HG02763 (cell line): ENCODE data around the gene UBE2H.
"Not testable (repeated sequence)": the region's sequence is repeated elsewhere in the genome, so short reads cannot be mapped to it uniquely, and the experiment has no call there.

Experiments used
- ATAC-seq: cut with Tn5 transposase; IDR thresholded peaks from one replicate; pipeline ENCODE4 v1.9.1; 2021; ENCODE audit warnings: mild to moderate bottlenecking, moderate library complexity; ENCODE audit not compliant: unreplicated experiment

The UBE2H gene

GRCh38 chr7:129952653-129953560 lies at the start of gene UBE2H:
Gene UBE2H (minus strand): TSS chr7:129952960. CDS start chr7:129952555, 405 bp downstream.
- peak; percentile 65 for ATAC-seq

GRCh38 chr7:129998446-129998845 lies 45.7 kb upstream of the UBE2H start:
- no peak for ATAC-seq

GRCh38 chr7:129997285-129997684 lies 44.5 kb upstream of the UBE2H start:
- no peak for ATAC-seq

GRCh38 chr7:129993275-129993674 lies 40.5 kb upstream of the UBE2H start:
- no peak for ATAC-seq

- no peak for ATAC-seq
Measured at GRCh38 chr7:129990403-129991192, 37.8 kb upstream of the UBE2H start.

GRCh38 chr7:129989466-129989865 lies 36.7 kb upstream of the UBE2H start:
- ATAC-seq, result no peak

- no peak for ATAC-seq
Measured at GRCh38 chr7:129986600-129986999, 33.8 kb upstream of the UBE2H start.

- no peak for ATAC-seq
Measured at GRCh38 chr7:129980667-129981066, 27.9 kb upstream of the UBE2H start.

- ATAC-seq, result no peak
Measured at GRCh38 chr7:129975309-129975708, 22.5 kb upstream of the UBE2H start.

GRCh38 chr7:129970816-129971215 lies 18.1 kb upstream of the UBE2H start:
- no peak for ATAC-seq

DNA sequence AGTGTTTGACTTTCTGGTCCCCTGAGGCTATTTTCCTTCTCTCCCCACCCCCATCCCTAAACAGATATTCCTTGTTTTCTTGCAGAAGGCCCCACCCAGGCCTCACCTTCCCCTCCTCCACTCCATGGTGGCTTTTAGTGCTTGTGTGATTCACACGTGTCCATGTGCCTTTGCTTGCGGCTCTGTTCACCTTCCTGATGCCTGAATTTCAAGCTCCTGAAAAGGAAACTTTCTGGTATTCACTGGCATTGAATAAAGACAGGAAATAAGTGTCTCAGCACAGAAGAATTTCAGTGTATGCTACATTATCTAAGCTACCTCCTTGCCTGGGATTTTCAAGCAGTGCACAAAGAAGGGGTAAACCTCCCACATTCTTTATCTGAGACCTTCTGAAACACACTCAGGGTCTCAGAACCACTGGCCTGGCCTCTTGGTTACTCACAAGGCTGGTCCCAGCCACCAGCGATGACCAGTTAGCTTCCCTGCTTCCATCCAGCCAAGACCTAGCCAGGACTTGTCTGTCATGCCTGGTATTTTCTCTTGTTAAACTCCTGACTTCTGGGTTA lies 17.2 kb upstream of the UBE2H start:
- ATAC-seq, result no peak

- ATAC-seq, result no peak
Measured at GRCh38 chr7:129968592-129969383, 16.0 kb upstream of the UBE2H start.

GRCh38 chr7:129960204-129960475 lies 7.4 kb upstream of the UBE2H start:
- ATAC-seq, result not testable (repeated sequence)

- ATAC-seq, result no peak
Measured at GRCh38 chr7:129959471-129960203, 6.9 kb upstream of the UBE2H start.

DNA sequence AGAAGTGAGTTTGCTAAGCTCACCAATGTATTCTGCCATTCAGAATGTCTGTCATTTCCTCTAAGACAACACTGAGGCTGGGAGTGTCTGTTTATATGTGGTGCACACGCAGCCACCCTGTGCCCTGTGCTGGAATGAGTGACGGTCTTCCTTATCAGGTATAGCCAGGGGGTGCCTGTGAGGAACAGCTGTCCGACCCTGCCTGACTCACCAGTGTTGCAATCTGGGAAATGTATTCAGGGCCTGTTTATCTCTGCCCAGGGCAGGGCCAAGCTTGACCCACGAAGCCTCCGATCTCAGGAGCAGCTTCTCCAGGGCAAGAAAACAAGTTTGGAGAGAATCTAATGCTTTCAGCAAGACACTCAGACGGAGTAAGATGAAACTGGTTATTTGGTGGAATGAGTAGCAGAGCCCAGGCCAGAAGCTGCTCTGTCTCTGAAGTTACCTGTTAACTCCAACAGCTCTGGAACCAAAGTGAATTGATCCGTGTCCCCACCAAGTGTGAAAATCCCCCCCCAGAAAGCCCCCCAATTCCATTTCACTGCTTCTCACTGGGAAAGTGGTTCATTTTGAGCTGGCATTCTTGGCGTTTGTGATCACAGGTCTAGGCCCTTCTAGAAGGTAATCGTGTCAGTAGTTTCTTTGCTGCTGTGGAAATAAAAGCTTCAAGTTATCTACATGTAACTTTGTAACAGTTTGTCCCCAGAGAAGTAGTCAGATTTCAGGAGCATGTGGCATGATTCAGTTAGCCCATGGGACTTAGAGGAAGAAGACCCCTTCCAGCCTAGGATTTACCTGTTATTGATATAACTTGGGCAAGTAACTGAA lies 6.1 kb upstream of the UBE2H start:
- no peak for ATAC-seq

DNA sequence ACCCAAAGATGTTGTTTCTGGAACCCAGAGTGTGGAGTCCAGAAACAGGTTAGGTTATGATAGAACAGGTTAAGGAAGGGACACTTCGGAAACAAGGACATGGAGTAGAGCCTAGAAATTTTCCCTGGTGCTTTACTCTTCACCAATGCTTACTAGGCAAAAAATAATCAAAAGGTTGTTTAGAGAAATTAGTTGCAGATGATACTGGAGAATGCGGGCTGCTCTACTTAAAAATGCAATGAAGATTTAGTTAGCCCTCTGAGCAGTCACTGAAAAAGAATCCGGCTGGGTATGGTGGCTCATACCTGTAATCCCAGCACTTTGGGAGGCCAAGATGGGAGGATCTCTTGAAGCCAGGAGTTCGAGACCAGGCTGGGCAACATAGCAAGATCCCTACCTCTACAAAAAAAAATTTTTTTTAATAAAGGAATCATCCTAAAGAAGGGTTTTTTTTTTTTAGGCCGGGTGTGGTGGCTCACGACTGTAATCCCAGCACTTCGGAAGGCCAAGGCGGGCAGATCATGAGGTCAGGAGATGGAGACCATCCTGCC lies 3.3 kb upstream of the UBE2H start:
- ATAC-seq, result no peak

DNA sequence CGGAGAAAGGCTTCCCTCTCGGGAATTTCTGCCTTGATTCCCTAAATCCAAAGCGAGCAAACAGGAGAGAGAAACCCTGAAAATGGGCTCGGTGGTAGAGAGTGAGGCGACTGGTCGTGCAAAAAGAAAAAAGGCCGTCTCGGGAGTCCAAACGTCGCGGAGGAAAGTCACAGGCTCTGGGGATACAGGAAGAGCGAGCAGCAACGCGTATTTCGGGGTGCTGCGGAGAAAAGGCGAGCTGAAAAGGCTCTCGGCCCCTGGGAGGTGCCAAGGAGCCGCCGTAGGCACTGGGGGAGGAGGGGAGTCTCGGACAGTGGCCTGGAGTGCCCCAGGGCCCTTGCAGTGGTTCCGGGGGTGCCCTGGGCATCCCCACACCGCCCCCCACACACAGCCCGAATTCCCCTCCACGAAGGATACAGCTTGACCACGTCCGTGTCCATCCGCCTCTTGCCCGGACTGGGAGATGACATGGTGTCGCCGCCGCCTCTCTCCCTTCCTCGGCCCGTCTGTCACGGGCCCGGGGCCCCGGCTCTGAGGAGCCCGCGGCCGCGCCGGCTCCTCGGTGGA lies 591 bp downstream of the UBE2H start:
- ATAC-seq, result peak; percentile 23

DNA sequence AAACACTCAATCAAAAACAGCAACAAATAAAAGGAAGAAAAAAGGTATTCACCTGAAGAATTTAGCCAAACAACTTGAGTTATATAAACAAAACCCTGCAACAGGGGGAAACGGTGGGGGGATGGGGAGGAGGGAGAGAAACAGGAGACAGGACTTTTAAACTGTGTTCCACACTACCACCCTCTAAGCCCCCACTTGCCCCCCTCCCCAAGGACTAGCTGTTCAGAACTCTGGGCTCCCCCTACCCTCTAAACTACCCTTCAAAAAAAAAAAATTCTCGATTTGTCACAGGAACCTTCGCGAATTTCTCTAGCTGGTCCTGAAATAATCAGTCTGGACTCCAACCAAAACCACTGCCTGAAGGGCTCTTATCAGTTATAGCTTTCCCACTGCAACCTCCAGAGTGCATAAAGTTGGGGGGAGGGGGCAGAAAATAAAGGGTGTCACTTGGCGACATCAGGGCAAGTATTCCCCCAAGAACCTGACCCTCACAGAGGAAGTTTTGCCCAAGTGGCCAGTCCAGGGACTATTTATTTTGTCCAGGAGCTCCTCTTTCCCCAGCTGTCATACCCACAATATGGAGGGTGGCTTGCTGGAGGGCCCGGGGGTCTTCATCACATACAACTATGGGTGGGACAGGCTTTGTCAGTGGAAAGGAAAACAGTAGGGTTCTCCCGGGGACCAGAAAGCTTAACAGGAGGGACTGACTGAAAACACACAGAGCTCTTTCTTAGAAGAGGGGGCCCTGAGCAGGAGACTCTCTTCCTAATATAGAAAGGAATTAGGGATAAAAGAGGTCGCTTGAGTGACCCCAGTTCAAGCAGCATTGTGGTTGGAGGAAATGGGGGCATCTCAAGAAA lies 1.3 kb downstream of the UBE2H start:
- ATAC-seq, result no peak
